GM21360 (cell line): ENCODE measurements around the gene FAM167B.

ENCODE experiments used
- ATAC-seq: cut with Tn5 transposase; IDR thresholded peaks from one replicate; pipeline ENCODE4 v1.9.1; 2021; ENCODE audit warnings: mild to moderate bottlenecking, moderate library complexity; ENCODE audit not compliant: unreplicated experiment

Gene FAM167B

DNA sequence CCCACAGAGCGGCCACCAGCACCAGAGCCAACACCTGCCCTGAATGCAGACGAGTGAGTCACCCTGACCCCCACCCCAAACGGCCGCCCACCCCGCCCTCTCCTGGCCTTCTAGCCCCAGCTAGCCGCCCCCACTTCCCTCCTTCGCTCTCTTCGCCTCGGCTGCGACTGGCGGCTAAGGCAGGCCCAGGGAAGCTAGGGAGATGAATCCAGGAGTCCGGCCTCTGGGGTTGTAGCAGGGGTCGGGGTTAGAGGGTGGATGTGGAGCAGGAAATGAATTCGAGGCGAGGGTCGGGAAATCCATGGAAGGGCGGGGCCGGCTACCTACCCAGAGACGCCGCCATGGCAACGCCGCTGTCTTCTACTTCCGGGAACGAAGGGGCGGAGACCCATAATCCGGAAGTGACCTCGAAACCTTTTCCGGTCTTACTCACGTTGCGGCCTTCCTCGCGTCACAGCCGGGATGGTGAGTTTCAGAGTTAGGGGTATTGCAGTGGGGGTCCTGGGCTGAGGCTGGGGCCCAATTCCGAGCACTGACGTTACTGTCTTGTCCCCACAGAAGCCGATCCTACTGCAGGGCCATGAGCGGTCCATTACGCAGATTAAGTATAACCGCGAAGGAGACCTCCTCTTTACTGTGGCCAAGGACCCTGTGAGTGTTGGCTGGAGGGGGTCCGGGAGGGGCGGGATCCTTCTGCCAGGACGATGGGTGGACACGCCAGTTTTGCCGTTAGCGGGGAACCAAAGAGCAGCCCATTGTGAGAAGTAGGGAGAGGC, 24.9 kb upstream of the FAM167B start, which contains the start of the genes EIF3I and TMEM234:
EIF3I (plus strand) TSS at position 428 of the 776 bp plus-strand sequence; CDS start at position 463, 35 bp downstream.
TMEM234 (minus strand) TSS at position 374 of the 776 bp plus-strand sequence; CDS start at position 343, 31 bp downstream.
- peak; percentile 89 for ATAC-seq

- no peak for ATAC-seq
Measured at GRCh38 chr1:32223683-32224082, 23.3 kb upstream of the FAM167B start.

DNA sequence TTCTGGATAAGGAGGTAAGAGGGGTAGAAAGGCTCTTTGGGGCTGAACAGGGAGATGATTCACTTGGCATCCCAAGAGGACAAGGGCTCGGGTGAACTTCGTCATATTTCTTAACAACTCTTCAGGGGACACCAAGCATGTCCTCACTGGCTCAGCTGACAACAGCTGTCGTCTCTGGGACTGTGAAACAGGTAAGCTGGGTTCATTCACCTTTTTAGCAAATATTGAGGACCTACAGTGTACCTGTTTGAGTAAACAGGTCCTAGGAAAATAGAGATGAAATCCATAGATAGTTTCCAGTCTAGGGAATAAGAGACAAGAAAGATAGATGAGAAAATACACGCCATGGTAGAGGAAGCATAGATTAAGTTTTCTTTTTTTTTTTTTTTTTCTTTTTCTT, 22.7 kb upstream of the FAM167B start:
- no peak for ATAC-seq

DNA sequence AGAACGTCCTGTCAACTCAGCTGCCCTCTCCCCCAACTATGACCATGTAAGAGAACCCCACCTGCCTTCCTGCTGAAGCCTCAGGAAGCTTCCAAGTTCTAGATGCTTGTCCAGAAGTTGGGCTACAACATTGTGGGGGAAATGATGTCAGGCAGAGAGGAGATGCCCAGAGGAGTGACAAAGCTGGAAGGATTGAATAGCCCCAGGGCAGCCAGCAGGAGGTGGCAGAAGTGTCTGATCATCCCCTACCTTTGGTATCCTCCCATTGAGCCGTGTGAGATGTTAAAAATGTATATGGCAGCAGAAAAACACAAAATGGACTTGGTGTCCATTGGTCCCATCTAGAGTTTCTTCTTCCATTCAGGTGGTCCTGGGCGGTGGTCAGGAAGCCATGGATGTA, 18.3 kb upstream of the FAM167B start:
- no peak for ATAC-seq

DNA sequence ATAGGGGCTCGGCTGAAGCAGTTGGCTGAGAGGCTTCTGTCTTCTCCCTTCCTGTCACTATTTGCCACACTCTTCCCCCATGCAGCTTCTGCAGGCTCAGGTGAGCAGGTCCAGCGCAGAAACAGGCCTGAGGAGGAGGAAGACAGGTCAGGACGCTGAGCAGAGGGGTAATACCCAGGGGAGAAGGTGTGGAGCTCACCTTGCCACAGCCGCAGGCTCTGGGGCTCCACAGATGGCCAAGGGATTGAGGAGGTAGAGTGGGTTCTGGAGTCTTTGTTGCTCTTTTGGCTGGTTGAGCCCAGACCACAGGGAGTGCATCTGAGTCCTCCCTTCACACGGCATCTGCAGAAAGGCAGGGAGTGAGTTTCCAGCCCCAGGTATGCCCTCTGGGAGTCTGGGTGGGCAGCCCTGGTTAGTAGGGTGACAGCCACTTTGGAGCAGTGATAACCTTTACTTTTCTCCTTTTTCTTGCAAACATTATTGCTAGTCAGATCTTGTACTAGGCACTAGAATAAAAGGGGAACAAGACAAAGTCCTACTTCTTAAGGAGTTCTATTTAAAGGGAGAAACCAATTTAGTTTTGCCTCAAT, 15.1 kb upstream of the FAM167B start:
- ATAC-seq = no peak

GRCh38 chr1:32232558-32233304, 14.3 kb upstream of the FAM167B start:
- no peak for ATAC-seq

GRCh38 chr1:32234792-32235191, 12.2 kb upstream of the FAM167B start:
- ATAC-seq = no peak

- no peak for ATAC-seq
Measured at GRCh38 chr1:32239337-32239736, 7.7 kb upstream of the FAM167B start.

- no peak for ATAC-seq
Measured at GRCh38 chr1:32239790-32240139, 7.3 kb upstream of the FAM167B start.

GRCh38 chr1:32240140-32240951, 6.7 kb upstream of the FAM167B start:
- no peak for ATAC-seq

- no peak for ATAC-seq
Measured at GRCh38 chr1:32241001-32241763, 5.8 kb upstream of the FAM167B start.

- no peak for ATAC-seq
Measured at GRCh38 chr1:32242341-32242851, 4.6 kb upstream of the FAM167B start.

GRCh38 chr1:32247452-32247851, 430 bp downstream of the FAM167B start:
- no peak for ATAC-seq

GRCh38 chr1:32247983-32248889, 1.2 kb downstream of the FAM167B start:
- peak; percentile 31 for ATAC-seq

- peak; percentile 38 for ATAC-seq
Measured at GRCh38 chr1:32249831-32250525, 3.0 kb downstream of the FAM167B start.

- no peak for ATAC-seq
Measured at GRCh38 chr1:32250893-32251716, 4.1 kb downstream of the FAM167B start, which contains the start of gene LCK. Gene LCK (plus strand): TSS chr1:32251265. CDS start chr1:32274330, 23,065 bp downstream.
